Activated effector memory CD4-positive, alpha-beta T cell treated with Interleukin-2 at 50 U/mL for 16 hours (primary cell): ENCODE measurements around the gene WDR48.

Source experiments
- DNase-seq: peaks from one replicate; pipeline ENCODE4 v3.0.0-alpha.2; 2020

Gene WDR48

GRCh38 chr3:39065197-39065596 lies 13.4 kb downstream of the WDR48 start:
- no peak for DNase-seq

DNA sequence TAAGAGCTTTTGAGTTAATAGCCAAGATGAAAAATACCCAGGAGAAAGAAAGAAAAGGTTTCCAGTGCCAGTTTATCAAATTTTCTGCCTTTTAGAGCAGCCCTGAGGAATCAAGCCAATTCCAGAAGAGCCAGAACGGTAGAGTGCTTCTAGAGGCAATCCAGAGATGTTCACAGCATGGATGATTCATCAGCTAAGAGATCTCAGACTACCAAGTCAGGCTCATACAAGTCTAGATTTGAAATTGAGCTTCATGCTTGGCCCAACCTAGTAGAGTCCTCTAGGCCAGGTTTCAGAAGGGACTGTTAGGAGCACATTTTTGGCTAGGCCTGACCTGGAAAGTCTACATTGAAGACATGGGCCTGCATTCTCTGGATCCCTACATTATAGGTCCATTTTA lies 15.5 kb downstream of the WDR48 start:
- no peak for DNase-seq

DNA sequence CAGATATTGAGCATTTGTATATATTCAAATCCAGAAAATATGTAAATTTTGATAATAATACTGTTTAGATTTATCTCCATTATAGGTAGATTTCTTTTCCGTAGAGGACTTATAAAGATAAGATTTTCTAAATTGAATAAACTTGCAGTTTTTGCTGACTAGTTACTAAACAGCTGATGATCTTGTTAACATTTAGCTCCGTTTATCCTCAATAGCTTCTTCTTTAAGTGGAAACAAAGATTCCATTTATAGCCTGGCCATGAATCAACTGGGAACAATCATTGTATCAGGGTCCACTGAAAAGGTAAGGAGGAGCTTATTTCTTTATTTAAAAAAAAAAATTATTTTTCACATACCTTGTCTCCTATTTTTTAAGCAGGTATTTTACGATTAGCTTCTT lies 16.7 kb downstream of the WDR48 start:
- no peak for DNase-seq

- no peak for DNase-seq
These were observed 24.1 kb downstream of the WDR48 start for GRCh38 chr3:39075910-39076309.

- DNase-seq: no peak
These were observed 27.7 kb downstream of the WDR48 start for GRCh38 chr3:39079530-39079929.

- DNase-seq: no peak
These were observed 28.2 kb downstream of the WDR48 start for GRCh38 chr3:39080026-39080425.

DNA sequence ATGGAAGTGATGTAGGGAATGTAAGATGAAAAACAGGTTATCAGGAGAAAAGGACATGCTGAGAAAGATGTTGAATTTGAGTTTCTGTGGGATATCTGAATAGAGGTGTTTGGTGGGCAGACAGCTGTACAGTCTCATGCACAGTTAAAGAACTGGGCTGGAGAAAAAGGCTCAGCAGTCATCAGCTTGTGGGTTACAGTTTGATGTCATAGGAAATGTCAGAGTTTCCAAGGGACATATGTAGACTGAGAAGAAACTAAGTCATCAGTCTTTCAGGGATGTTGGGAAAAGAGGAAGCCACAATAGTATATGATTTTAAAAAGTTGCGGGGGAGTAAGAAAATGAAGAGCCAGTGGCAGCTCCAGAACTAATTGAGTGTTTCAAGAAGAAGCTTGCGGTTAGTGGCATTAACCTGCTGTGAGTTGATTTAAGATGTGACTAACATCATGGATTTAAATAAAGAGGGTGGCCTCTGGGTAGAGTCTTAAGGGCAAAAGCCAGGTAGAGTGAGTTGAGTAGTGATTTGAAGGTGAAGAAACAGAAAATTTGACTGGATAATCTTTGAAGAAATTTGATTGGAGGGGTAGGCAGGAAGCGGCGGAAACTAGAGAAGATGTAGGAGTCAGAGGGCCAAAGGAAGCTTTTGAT lies 31.0 kb downstream of the WDR48 start:
- DNase-seq: no peak

DNA sequence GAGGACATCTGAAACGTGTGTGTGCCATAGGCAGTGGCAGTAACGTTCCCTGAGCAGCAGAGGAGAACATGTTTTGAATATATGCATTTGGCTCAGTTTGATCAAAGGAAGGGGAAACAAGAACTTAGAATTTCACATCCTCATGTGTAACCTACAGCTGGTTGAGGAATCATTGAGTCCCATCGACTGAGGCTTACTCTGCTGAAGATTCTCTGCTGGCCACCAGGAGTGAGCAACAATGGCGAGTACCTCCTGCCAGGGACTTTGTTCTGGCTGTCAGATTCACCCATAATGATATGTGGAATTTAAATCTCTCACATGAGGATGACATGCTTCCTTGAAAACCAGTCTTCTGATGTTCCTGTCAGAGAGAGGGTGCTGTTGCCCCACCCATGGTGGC lies 34.3 kb downstream of the WDR48 start:
- DNase-seq: no peak

GRCh38 chr3:39088456-39088855 lies 36.6 kb downstream of the WDR48 start:
- no peak for DNase-seq

DNA sequence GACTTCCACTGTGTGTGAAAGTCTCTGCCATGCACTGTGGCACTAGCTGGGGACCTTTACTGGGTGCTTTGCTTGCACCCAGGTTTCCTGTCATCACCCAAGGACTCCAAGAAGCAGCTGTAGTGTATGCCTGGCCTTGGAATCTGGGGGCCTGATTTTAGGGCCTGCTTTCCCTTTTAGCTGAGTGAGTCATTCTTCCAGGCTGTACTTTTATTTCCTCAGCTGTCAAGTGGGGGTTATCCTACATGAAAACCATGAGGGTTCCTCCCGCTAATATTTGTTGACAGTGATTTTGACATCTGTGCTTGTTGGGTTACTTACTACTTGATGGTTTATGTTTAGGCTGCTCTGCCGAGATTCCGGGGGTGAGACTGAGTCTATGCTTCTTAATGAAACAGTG lies 37.1 kb downstream of the WDR48 start:
- no peak for DNase-seq

GRCh38 chr3:39090922-39091321 lies 39.1 kb downstream of the WDR48 start:
- no peak for DNase-seq

DNA sequence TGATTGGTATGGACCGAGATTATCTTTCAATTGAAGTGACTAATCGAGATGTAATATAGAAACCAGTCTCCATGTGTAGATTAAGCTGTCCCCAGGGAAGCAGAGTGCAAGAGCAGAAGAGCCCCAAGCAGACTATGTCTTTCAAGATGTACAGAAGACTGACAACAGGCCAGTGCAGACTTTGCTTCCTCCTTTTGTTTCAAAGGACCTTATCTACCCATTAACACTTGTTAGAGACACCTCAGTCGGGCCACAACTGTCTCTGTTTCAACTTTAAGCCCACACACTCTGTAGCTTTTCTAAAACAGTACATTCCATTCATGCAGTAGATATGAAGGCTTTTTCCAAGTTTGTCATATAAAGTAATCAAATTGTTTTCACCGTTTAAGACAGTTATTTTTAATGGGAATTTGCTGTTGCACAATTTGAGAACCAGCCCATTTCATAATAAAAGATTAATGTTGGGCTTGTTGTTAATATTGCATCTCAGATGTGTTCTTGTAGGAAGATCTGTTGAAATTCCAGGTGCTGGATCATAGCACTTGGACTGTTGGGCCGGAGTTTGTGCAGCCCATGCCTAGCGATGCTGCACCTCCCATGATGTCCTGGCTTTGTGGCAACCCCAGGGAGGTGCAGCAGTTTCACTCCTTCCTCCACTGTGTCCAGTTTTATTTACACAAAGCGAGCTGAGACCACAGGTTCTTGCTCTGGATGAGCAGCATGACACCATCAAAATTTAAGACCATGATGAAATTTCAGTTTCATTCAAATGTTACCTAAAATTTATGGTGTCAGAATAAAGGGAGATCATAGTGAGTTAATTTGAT lies 43.2 kb downstream of the WDR48 start:
- no peak for DNase-seq

GRCh38 chr3:39095778-39096177 lies 44.0 kb downstream of the WDR48 start:
- no peak for DNase-seq

- DNase-seq: no peak
These were observed 45.0 kb downstream of the WDR48 start for GRCh38 chr3:39096775-39097174.

- no peak for DNase-seq
These were observed 46.1 kb downstream of the WDR48 start for GRCh38 chr3:39097716-39098472.

- DNase-seq: no peak
These were observed 46.7 kb downstream of the WDR48 start for GRCh38 chr3:39098473-39099000.

DNA sequence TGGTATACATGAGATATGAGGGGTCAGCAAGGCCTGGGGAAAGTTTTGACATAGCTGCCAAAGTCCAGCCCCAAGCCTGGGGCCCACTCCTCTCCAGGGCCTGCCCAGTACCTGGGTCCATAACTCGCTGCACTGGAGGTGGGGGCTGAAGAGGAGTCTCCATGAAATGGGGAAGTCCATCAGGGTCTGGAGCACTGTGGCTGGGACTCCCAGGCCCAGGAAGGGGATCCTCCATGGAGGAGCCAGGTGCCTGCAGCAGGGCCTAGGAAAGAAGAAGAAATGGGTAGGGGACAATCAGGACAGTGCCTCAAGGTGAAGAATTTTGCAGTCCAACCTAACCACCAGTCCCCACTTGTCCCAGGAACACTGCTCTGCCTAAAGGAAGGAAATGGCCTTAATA lies 47.4 kb downstream of the WDR48 start:
- DNase-seq: no peak

DNA sequence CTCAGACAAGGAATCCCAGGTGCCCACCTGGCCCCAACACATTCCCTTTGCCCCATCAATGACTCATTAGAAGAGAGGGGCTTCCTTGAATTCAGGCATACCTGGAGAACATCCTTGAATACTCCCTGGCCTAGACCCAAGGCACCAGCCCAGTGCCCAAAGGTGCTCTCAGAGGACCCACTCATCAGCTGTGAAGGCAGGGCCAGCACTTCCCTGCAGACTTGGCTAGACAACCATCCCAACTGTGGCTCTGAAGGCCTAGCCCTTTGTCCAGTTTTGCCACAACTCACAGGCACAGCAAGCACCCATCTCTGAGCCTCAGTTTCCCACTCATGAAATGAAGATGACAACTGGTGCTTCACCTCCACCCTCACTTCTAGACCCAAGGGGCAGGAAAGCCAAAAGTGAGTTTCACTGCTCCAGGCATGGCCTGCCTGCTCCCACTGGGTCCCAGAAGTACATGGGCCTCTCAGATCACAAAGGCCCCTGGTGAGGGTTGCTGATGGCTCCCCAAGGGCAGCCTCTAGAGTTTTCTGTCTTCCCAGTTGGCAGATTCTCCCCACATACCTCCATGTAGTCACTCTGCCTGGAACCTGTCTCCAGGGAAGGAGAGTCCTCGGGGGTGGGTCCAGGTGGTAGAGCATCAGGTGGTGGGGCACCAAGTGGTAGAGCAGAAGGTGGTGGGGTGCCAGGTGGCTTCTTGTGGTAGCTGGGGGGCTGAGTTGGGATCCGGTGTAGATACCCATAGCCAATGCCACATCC lies 48.1 kb downstream of the WDR48 start:
- DNase-seq: no peak

DNA sequence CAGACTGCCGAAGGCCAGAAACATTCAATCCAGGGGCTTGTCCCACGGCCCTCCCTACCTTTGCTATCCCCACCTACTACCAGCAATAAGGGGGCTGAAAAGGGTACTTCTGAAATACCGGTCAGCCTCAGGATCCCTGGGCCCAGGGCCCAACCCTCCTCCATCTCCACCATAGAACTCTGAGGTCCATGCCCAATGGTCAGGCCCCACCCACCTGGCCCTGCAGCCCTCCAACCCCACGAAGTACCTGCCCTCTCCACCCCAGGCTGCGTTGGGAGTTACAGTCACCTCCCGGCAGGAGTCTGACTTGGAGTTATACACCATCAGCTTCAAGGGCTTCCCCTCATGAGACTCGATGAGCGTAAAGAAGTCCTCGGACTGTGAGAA lies 48.7 kb downstream of the WDR48 start:
- no peak for DNase-seq

DNA sequence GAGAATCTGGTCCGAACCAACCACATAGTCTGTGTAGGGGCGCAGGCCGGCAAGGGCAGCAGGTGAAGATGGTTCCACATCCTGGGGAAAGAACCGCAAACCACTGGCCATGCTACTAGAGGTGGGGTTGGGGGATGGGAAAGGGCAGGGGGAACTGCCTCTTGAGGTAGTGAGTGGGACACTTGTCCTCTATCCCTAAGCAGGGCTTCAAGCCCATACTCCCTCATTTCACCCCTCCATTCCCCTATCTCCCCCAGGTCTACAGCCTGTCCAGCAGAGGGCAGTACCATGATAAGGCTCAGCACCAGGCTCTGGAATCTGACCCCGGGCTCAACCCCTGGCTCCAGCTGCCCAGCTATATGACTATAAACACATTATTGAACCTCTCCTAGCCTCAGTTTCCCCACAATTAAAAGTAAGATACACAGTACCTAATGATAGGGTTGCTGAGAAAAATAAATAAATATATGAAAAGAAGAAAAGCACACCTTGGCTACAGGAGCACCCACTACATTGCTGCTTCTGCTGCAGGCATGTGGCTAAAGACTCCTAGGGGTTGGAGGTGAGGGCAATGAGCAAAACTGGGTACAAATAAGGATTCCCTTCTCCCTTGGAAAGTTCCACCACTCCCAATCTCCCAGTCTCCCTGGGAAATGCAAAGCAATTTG lies 49.3 kb downstream of the WDR48 start:
- no peak for DNase-seq

- no peak for DNase-seq
These were observed 50.9 kb downstream of the WDR48 start for GRCh38 chr3:39102504-39103323.
